Esophagus squamous epithelium (tissue), 5 donors: ENCODE data around the gene SENP3. TPM values are rescaled to one million over a fixed set of nuclear protein-coding genes. Genes with fewer than 3 reads are reported as not detected.

Source experiments
- DNase-seq: peaks from one replicate; lab custom pipeline; 2025; lab: John Stamatoyannopoulos, UW
- H3K27ac ChIP-seq, 4 donors: fragments of 200-600 bp; sonication (generic); one replicate each; pipeline ENCODE4 v1.5.1; 2016 to 2019; ENCODE audit warnings: mild to moderate bottlenecking in 1 of 4
- H3K27me3 ChIP-seq, 4 donors: fragments of 200-600 bp; sonication (generic); 1 replicate in 3 of 4; 2 replicates in 1 of 4; pipeline versions ENCODE4 v1.5.1 to v1.6.0; 2017 to 2021; ENCODE audit warnings: antibody characterized with exemption in 1 of 4
- H3K36me3 ChIP-seq, 3 donors: fragments of 200-600 bp; sonication (generic); one replicate each; pipeline ENCODE4 v1.5.1; 2016 to 2019
- H3K4me1 ChIP-seq, 3 donors: fragments of 200-600 bp; sonication (generic); one replicate each; pipeline ENCODE4 v1.5.1; 2017 to 2019
- H3K4me3 ChIP-seq, 4 donors: fragments of 200-600 bp; sonication (generic); 1 replicate in 3 of 4; 2 replicates in 1 of 4; pipeline ENCODE4 v1.5.1; 2016 to 2019; ENCODE audit warnings: mild to moderate bottlenecking in 2 of 4, moderate library complexity in 1 of 4
- H3K9me3 ChIP-seq, 3 donors: fragments of 200-600 bp; sonication (generic); one replicate each; pipeline ENCODE4 v1.5.1; 2016 to 2019
- POLR2A ChIP-seq, 4 donors: fragments of 450-650 bp; IDR thresholded peaks; one replicate each; pipeline ENCODE4 v1.6.1; 2017; ENCODE audit warnings: antibody characterized with exemption in 4 of 4, mild to moderate bottlenecking in 4 of 4, moderate library complexity in 3 of 4
- WGBS, 2 donors: methylation state at CpG; one replicate each; pipeline ENCODE4 v1.1.5; 2018; 5-methylcytosine and 5-hydroxymethylcytosine counted together
- intact Hi-C: fragments of 100-400 bp; cut with DNase I; formaldehyde crosslinking; loops from one replicate; pipeline ENCODE4 v1.15.0; 2022
- total RNA-seq, 4 donors: library from RNA; depleted of rRNA; stranded (reverse); fragments of >200 nt; gene quantifications; one replicate each; pipeline ENCODE4 v1.1.0, GENCODE V29; 2016
- TF ChIP-seq, protein P1 (sequence below), 6 experiments: fragments of 450-650 bp in 4 of 6; fragments of 200-600 bp in 2 of 6; sonication (generic) in 2 of 6; IDR thresholded peaks; one replicate each; pipeline ENCODE4 v1.5.1; 2016 to 2019; ENCODE audit warnings: antibody characterized with exemption in 6 of 6, mild to moderate bottlenecking in 4 of 6, moderate library complexity in 4 of 6
- donor health status: DM: yes; HTN: yes; CAD: no.

The SENP3 gene
- total RNA-seq, 4 donors from 2014 or later, result 32.1 to 65.4 (median 48.3) TPM

- peaks cover 44 to 70% (median 54%) of the 10 kb centered on the region in 3 donors for H3K4me1 ChIP-seq
- peaks cover 0 to 6% (median 4%) of the 10 kb centered on the region in 3 donors for H3K36me3 ChIP-seq
- no peaks in the 10 kb centered on the region for H3K9me3 ChIP-seq
- DNase-seq, result no peak
- no peaks in the 10 kb centered on the region for H3K27me3 ChIP-seq
- peak within 1 kb of the TSS; percentile 82 to 98 (median 96) for H3K27ac ChIP-seq
- TF ChIP-seq, protein P1, sequence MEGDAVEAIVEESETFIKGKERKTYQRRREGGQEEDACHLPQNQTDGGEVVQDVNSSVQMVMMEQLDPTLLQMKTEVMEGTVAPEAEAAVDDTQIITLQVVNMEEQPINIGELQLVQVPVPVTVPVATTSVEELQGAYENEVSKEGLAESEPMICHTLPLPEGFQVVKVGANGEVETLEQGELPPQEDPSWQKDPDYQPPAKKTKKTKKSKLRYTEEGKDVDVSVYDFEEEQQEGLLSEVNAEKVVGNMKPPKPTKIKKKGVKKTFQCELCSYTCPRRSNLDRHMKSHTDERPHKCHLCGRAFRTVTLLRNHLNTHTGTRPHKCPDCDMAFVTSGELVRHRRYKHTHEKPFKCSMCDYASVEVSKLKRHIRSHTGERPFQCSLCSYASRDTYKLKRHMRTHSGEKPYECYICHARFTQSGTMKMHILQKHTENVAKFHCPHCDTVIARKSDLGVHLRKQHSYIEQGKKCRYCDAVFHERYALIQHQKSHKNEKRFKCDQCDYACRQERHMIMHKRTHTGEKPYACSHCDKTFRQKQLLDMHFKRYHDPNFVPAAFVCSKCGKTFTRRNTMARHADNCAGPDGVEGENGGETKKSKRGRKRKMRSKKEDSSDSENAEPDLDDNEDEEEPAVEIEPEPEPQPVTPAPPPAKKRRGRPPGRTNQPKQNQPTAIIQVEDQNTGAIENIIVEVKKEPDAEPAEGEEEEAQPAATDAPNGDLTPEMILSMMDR (IDR thresholded peaks at IDR 0.05), result no peak
- TF ChIP-seq POLR2A (IDR thresholded peaks at IDR 0.05), result no peak
- H3K4me3 ChIP-seq, result peak within 1 kb of the TSS; percentile 7 to 98 (median 70)
- intact Hi-C loops, result loop anchor here (2.0 kb wide), 1 partner anchor 42 kb away; no protein-coding TSS in a partner anchor
- WGBS, 2 donors, result 13 to 24% methylated on average over 12 to 13 of the region's 16 CpGs
Measured at GRCh38 chr17:7558544-7559319, 3.0 kb upstream of the SENP3 start, which contains the start of gene TNFSF13. TNFSF13 (plus strand) TSS chr17:7558750; CDS start chr17:7559040, 290 bp downstream.

GRCh38 chr17:7559320-7560171, 2.2 kb upstream of the SENP3 start:
- H3K4me3 ChIP-seq, result peak overlapping the region in 3 of 4 donors; percentile 77 to 98 (median 97)
- H3K36me3 ChIP-seq, result peaks cover 3 to 14% (median 8%) of the 10 kb centered on the region in 3 donors
- TF ChIP-seq, protein P1 (IDR thresholded peaks at IDR 0.05), result no peak
- no peak for TF ChIP-seq POLR2A (IDR thresholded peaks at IDR 0.05)
- H3K4me1 ChIP-seq, result peaks cover 44 to 75% (median 58%) of the 10 kb centered on the region in 3 donors
- WGBS, 2 donors, result 50 to 56% methylated on average over 15 to 17 of the region's 18 CpGs
- peak overlapping the region; percentile 94 to 98 (median 96) for H3K27ac ChIP-seq
- no peak for DNase-seq
- H3K27me3 ChIP-seq, result no peaks in the 10 kb centered on the region
- H3K9me3 ChIP-seq, result no peaks in the 10 kb centered on the region
- intact Hi-C loops, result loop anchor here (2.0 kb wide), 1 partner anchor 43 kb away; no protein-coding TSS in a partner anchor

- intact Hi-C loops, result no loop called here
- Histone ChIP-seq H3K36me3 (peaks cover 7 to 23% (median 16%) of the 10 kb centered on the region in 3 donors), H3K27ac (peak overlapping the region; percentile 94 to 98 (median 96)), H3K27me3 (no peaks in the 10 kb centered on the region), H3K9me3 (no peaks in the 10 kb centered on the region), H3K4me1 (peaks cover 44 to 82% (median 58%) of the 10 kb centered on the region in 3 donors), H3K4me3 (peak overlapping the region in 3 of 4 donors; percentile 77 to 98 (median 97))
- 24 to 27% methylated on average over 19 to 22 of the region's 22 CpGs for WGBS, 2 donors
- DNase-seq, result no peak
- TF ChIP-seq, protein P1 (IDR thresholded peaks at IDR 0.05), result peak; percentile 40 to 79 (median 71)
- no peak for TF ChIP-seq POLR2A (IDR thresholded peaks at IDR 0.05)
Measured at GRCh38 chr17:7560172-7561027, 1.3 kb upstream of the SENP3 start.

GRCh38 chr17:7561028-7561575, 617 bp upstream of the SENP3 start:
- intact Hi-C loops, result no loop called here
- DNase-seq, result no peak
- TF ChIP-seq, protein P1 (IDR thresholded peaks at IDR 0.05), result peak; percentile 78 to 98 (median 90)
- no peak for TF ChIP-seq POLR2A (IDR thresholded peaks at IDR 0.05)
- H3K27me3 ChIP-seq, result no peaks in the 10 kb centered on the region
- WGBS, 2 donors, result 1% methylated on average over 28 to 32 of the region's 32 CpGs
- no peaks in the 10 kb centered on the region for H3K9me3 ChIP-seq
- H3K4me3 ChIP-seq, result peak overlapping the region; percentile 77 to 98 (median 94)
- H3K27ac ChIP-seq, result peak overlapping the region; percentile 94 to 98 (median 96)
- H3K4me1 ChIP-seq, result peaks cover 44 to 82% (median 58%) of the 10 kb centered on the region in 3 donors
- H3K36me3 ChIP-seq, result peaks cover 7 to 30% (median 23%) of the 10 kb centered on the region in 3 donors
